Heart right ventricle (tissue), 16 donors: ENCODE measurements around the gene RHBDD2. TPM values are rescaled to one million over a fixed set of nuclear protein-coding genes. Genes with fewer than 3 reads are reported as not detected.
"Not testable (repeated sequence)": the region's sequence is repeated elsewhere in the genome, so short reads cannot be mapped to it uniquely, and the experiment has no call there.

ENCODE experiments used
- ATAC-seq, 8 donors: fragments of 200-7000 bp; cut with Tn5 transposase; one replicate each; pipeline ENCODE4 v1.9.1; 2020; ENCODE audit warnings: mild to moderate bottlenecking in 8 of 8, moderate library complexity in 8 of 8, moderate number of reproducible peaks in 1 of 8
- DNase-seq, 2 donors: peaks; one replicate each; pipeline ENCODE4 v3.0.0-alpha.2; 2020
- H3K27ac ChIP-seq, 10 donors: fragments of 200-600 bp; sonication (generic) in 2 of 10; one replicate each; pipeline versions ENCODE4 v1.5.0 to v1.8.0; 2020 to 2022; ENCODE audit warnings: mild to moderate bottlenecking in 3 of 10
- H3K27me3 ChIP-seq, 7 donors: fragments of 200-600 bp; one replicate each; pipeline ENCODE4 v1.8.0; 2021 to 2022; ENCODE audit warnings: mild to moderate bottlenecking in 2 of 7
- H3K36me3 ChIP-seq, 9 donors: fragments of 200-600 bp; sonication (generic) in 1 of 9; one replicate each; pipeline versions ENCODE4 v1.5.0 to v1.8.0; 2020 to 2022; ENCODE audit warnings: mild to moderate bottlenecking in 2 of 9
- H3K4me1 ChIP-seq, 9 donors: fragments of 200-600 bp; sonication (generic) in 1 of 9; one replicate each; pipeline versions ENCODE4 v1.5.0 to v1.8.0; 2020 to 2022; ENCODE audit warnings: mild to moderate bottlenecking in 4 of 9
- H3K4me3 ChIP-seq, 10 donors: fragments of 200-600 bp; sonication (generic) in 2 of 10; one replicate each; pipeline versions ENCODE4 v1.5.0 to v1.8.0; 2020 to 2022; ENCODE audit warnings: mild to moderate bottlenecking in 7 of 10, moderate library complexity in 2 of 10
- H3K9me3 ChIP-seq, 11 donors: fragments of 200-600 bp in 10 of 11; sonication (generic) in 2 of 11; one replicate each; pipeline versions ENCODE4 v1.5.0 to v1.8.0; 2013 to 2022; ENCODE audit warnings: mild to moderate bottlenecking in 2 of 11, control low read depth in 1 of 11, moderate library complexity in 1 of 11
- CTCF ChIP-seq, 9 donors: fragments of 200-600 bp; sonication (generic) in 2 of 9; IDR thresholded peaks; one replicate each; pipeline versions ENCODE4 v1.5.0 to v1.8.0; 2021 to 2022; ENCODE audit warnings: antibody characterized with exemption in 9 of 9, mild to moderate bottlenecking in 5 of 9, moderate library complexity in 1 of 9
- WGBS, 2 donors: extraction: QIAGEN DNeasy Blood & Tissue Kit; methylation state at CpG; one replicate each; pipeline ENCODE4 v1.1.7; 2013; ENCODE audit warnings: inconsistent platforms in 1 of 2; 5-methylcytosine and 5-hydroxymethylcytosine counted together
- intact Hi-C, 10 donors: fragments of 100-400 bp; cut with DNase I; formaldehyde crosslinking; loops; one replicate each; pipeline versions ENCODE4 v1.11.1 to v1.14.2; 2022
- polyA plus RNA-seq, 2 donors: library from polyadenylated mRNA; stranded (reverse); fragments of 200-250 nt; gene quantifications; one replicate each; pipeline ENCODE4 v1.2.3, GENCODE V29; 2013
- total RNA-seq, 10 donors: library from RNA; stranded (reverse); fragmentation: NEBNext Ultra II Directional in 3 of 10; extraction: Animal tissue kit (Norgen Biotek cat#: 25700) in 3 of 10; gene quantifications; one replicate each; pipeline versions ENCODE4 v1.2.1 to v1.2.4, GENCODE V29; 2021 to 2023
- donor health status: Arrhythmogenic right ventricular cardiomyopathy.
- donor health status: ischemic (EF 13 %, LVEDD 7.1; RV severe dilation, severe dysfunction).
- donor health status: healthy with polysubstance abuse.
- donor health status: DM: no; HTN: yes; CAD: no.
- donor health status: DM: no; HTN: no; CAD: no.
- donor health status: ischemic (EF 25% LVEDD 6.9; RV normal size, moderate dysfunction).
- donor health status: ischemic (EF 25% LVEDD 5.7; RV mildly dilated, moderate dysfunction).
- donor health status: healthy.
- donor health status: DM: yes; HTN: yes; CAD: no.
- donor health status: Ischemic cardiomyopathy.
- donor health status: ischemic (EF 35%, LVEDD 5.7; RV mildly dilated, moderate dysfunction).
- donor health status: nonischemic (EF 11% LVEDD 7.7; RV severe dilation, severe dysfunction).
- donor health status: DM: yes; HTN: yes; CAD: no.
- donor health status: PGD.
- donor health status: ischemic (EF 29% LVEDD 5.4; RV normal size, mild dysfunction).
- donor health status: nonischemic (EF 23%, LVEDD 6.1; RV moderate dilation, normal function).

RHBDD2 gene
- total and polyA plus RNA-seq, 12 donors: 20.8 to 48.1 (median 28.8) TPM

GRCh38 chr7:75872073-75872782, 6.6 kb upstream of the RHBDD2 start:
- Histone ChIP-seq H3K4me3 (no peak overlapping the region), H3K27ac (peak overlapping the region in 9 of 10 donors; percentile 42 to 82 (median 68)), H3K9me3 (no peaks in the 10 kb centered on the region), H3K27me3 (no peaks in the 10 kb centered on the region), H3K4me1 (peaks cover 5 to 37% (median 16%) of the 10 kb centered on the region in 9 donors), H3K36me3 (no peaks in the 10 kb centered on the region)
- 42 to 44% methylated on average over 13 of the region's 13 CpGs for whole genome bisulfite sequencing, 2 donors
- ATAC-seq (peak; percentile 54 to 81 (median 66)), DNase-seq (peak in 1 of 2 donors; percentile 22)
- no peak for TF ChIP-seq CTCF (IDR thresholded peaks at IDR 0.05)
- intact Hi-C loops: no loop called here

GRCh38 chr7:75874180-75874579, 4.7 kb upstream of the RHBDD2 start:
- H3K27ac ChIP-seq, H3K36me3 ChIP-seq, intact Hi-C loops, H3K4me3 ChIP-seq, ATAC-seq, DNase-seq, H3K27me3 ChIP-seq, H3K9me3 ChIP-seq: not testable (repeated sequence)
- WGBS, 2 donors: 92% methylated on average over 3 of the region's 3 CpGs
- peaks cover 8 to 51% (median 23%) of the 10 kb centered on the region in 9 donors for H3K4me1 ChIP-seq

DNA sequence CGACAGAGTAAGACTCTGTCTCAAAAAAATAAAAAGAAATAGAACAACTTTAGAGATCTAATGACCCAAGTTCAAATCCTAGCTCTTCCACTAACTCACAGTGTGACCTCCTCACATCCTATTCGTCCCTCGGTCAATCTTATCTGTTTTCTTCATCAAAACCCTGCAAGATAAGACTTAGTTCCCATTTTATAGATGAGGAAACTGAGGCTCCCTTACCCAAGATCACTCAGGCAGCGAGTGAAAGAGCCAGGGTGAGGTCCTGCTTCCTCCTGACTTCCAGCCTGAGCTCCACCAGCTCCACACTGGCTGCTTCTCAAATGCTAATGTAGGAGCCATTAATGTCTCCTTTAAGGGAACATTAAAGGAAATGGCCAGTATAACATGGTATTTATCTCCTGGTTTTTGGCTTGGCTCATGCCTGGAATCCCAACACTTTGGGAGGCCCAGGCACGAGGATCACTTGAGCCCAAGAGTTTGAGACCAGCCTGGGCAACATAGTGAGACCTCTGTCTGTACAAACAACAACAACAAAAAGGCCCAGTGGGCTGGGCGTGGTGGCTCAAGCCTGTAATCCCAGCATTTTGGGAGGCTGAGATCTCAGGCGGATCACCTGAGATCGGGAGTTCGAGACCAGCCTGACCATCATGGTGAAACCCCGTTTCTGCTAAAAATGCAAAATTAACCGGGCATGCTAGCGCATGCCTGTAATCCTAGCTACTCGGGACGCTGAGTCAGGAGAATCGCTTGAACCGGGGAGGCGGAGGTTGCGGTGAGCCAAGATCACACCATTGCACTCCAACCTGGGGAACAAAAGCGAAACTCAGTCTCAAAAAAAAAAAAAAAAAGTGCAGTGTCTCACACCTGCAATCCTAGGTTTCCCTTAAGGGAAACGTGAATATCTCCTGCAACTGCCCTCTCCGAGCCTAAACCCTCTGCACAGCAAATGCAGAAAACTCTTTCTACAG, 3.4 kb upstream of the RHBDD2 start:
- WGBS, 2 donors: 92 to 93% methylated on average over 21 of the region's 21 CpGs
- H3K4me1 ChIP-seq: peaks cover 10 to 61% (median 33%) of the 10 kb centered on the region in 9 donors
- no peak for TF ChIP-seq CTCF (IDR thresholded peaks at IDR 0.05)
- H3K36me3 ChIP-seq: peaks cover 0 to under 1% (median 0%) of the 10 kb centered on the region in 9 donors
- intact Hi-C loops: loop anchor here in 2 of 10 donors (5.0 kb wide), 2 partner anchors 102 to 142 kb away; no protein-coding TSS in a partner anchor
- DNase-seq (no peak), ATAC-seq (no peak)
- H3K4me3 ChIP-seq: no peak overlapping the region
- H3K27ac ChIP-seq: peak overlapping the region in 1 of 10 donors; percentile 69
- no peaks in the 10 kb centered on the region for H3K27me3 ChIP-seq
- no peaks in the 10 kb centered on the region for H3K9me3 ChIP-seq

DNA sequence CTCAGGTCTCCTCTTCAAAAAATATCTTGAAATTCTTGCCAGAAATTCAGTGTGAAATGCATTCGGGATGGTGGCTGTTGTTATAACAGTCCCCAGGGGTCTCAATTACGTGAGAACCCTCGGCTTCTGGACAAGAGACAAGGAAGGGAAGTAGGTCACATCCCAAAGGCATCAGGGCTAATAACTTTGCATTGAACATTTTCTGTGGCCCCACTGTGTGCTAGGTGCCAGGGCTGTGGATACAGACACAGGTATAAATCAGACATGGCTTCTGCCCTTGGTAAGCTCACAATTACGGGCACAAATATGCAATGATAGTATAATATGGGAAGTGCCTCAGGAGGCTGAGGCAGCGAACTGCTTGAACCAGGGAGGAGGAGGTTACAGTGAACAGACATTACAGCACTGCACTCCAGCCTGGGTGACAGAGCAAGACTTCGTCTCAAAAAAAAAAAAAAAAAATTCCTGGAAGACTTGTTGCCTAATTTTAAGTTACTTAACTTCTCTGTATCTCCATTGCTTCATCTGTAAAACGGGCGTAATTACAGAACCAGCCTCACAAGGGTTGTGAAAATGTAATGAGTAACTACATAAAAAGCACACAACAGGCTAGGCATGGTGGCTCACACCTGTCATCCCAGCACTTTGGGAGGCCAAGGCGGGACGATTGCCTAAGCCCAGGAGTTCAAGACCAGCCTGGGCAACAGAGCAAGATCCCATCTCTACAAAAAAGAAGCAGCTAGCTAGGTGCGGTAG, 2.5 kb upstream of the RHBDD2 start:
- Histone ChIP-seq H3K27me3 (no peaks in the 10 kb centered on the region), H3K4me3 (no peak overlapping the region), H3K27ac (peak overlapping the region in 1 of 10 donors; percentile 69), H3K9me3 (no peaks in the 10 kb centered on the region), H3K36me3 (peaks cover 0 to 10% (median 1%) of the 10 kb centered on the region in 9 donors), H3K4me1 (peaks cover 10 to 66% (median 37%) of the 10 kb centered on the region in 9 donors)
- DNase-seq (no peak), ATAC-seq (peak in 1 of 8 donors; percentile 8)
- intact Hi-C loops: loop anchor here in 2 of 10 donors (5.0 kb wide), 2 partner anchors 101 to 141 kb away; no protein-coding TSS in a partner anchor
- 73 to 75% methylated on average over 11 of the region's 11 CpGs for WGBS, 2 donors
- no peak for TF ChIP-seq CTCF (IDR thresholded peaks at IDR 0.05)
